Measurements from ENCODE around the gene MATK. TPM values are rescaled to one million over a fixed set of nuclear protein-coding genes. Genes with fewer than 3 reads are reported as not detected.

Gene MATK
- total RNA-seq, 3 donors from 2014 or later: 1.8 to 5.6 (median 5.2) TPM

- H3K4me3 ChIP-seq: no peak overlapping the region
- no peaks in the 10 kb centered on the region for H3K9me3 ChIP-seq
- H3K27ac ChIP-seq: no peak overlapping the region
- TF ChIP-seq CTCF (IDR thresholded peaks at IDR 0.05) (no peak), POLR2AphosphoS5 (IDR thresholded peaks at IDR 0.05) (no peak), POLR2A (IDR thresholded peaks at IDR 0.05) (no peak)
- no peaks in the 10 kb centered on the region for H3K36me3 ChIP-seq
- no peak for DNase-seq (ENCODE audit: low spot score in 2 of 2)
- intact Hi-C loops (cut with DNase I; ENCODE audit: low total_unique reads): no loop called here
- H3K4me1 ChIP-seq: no peaks in the 10 kb centered on the region
- H3K27me3 ChIP-seq: peaks cover 0 to 26% of the 10 kb centered on the region in 2 donors
Observed at GRCh38 chr19:3788996-3789778, 3.0 kb upstream of the MATK start.

GRCh38 chr19:3785451-3785937 is 687 bp downstream of the MATK start:
- H3K27ac ChIP-seq: no peak overlapping the region
- peak overlapping the region; percentile 10 to 60 (median 41) for H3K4me3 ChIP-seq
- no peaks in the 10 kb centered on the region for H3K4me1 ChIP-seq
- TF ChIP-seq POLR2AphosphoS5 (IDR thresholded peaks at IDR 0.05) (no peak), CTCF (IDR thresholded peaks at IDR 0.05) (no peak), POLR2A (IDR thresholded peaks at IDR 0.05) (no peak)
- no peak for DNase-seq (ENCODE audit: low spot score in 2 of 2)
- H3K9me3 ChIP-seq: peaks cover 24 to 26% of the 10 kb centered on the region in 2 donors
- peaks cover 0 to 44% of the 10 kb centered on the region in 2 donors for H3K27me3 ChIP-seq
- intact Hi-C loops (cut with DNase I; ENCODE audit: low total_unique reads): no loop called here
- H3K36me3 ChIP-seq: no peaks in the 10 kb centered on the region

DNA sequence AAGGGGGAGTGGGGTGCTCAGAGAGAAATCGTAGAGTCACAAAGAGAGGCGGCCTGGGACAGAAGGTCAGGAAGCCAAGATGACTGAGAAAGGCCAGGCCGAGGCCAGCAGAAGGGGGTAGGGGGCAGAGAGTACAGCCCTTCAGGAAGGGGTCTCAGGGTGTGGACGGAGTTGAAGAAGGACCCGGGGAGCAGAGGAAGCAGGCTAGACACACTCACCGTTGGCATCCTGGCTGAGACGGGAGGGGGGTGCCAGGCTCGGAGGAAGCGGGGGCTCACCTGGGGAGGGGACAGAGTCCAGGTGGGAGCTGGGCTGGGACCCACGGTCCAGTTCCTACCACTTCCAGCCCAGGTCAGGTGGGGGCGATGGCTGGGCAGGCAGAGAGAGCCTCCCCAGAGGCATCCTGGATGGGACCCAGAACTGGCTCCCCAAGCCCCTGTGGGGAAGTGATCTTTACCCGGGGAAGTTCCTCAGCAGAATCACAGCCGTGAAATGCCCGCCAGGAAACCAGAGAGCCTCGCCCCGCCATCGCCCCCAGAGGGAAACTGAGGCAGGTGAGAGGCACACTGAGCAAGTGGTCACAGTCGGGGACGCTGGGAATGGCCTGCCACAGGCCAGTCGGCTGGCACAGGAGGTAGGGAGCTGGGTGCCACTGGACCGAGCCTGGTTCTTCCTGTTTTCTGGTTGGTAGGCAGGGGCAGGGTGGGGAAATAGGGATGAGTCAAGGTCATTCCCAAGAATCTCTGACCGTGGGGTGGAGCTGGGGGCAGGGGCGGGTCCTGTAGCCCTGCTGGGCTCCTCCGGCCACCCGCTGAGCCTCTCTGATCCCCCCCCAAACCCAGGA is 1.4 kb downstream of the MATK start:
- TF ChIP-seq CTCF (IDR thresholded peaks at IDR 0.05): no peak
- no peak for TF ChIP-seq POLR2A (IDR thresholded peaks at IDR 0.05)
- no peak for TF ChIP-seq POLR2AphosphoS5 (IDR thresholded peaks at IDR 0.05)
- Histone ChIP-seq H3K27me3 (peaks cover 0 to 44% of the 10 kb centered on the region in 2 donors), H3K4me3 (peak overlapping the region in 2 of 3 donors; percentile 41 to 60)

DNA sequence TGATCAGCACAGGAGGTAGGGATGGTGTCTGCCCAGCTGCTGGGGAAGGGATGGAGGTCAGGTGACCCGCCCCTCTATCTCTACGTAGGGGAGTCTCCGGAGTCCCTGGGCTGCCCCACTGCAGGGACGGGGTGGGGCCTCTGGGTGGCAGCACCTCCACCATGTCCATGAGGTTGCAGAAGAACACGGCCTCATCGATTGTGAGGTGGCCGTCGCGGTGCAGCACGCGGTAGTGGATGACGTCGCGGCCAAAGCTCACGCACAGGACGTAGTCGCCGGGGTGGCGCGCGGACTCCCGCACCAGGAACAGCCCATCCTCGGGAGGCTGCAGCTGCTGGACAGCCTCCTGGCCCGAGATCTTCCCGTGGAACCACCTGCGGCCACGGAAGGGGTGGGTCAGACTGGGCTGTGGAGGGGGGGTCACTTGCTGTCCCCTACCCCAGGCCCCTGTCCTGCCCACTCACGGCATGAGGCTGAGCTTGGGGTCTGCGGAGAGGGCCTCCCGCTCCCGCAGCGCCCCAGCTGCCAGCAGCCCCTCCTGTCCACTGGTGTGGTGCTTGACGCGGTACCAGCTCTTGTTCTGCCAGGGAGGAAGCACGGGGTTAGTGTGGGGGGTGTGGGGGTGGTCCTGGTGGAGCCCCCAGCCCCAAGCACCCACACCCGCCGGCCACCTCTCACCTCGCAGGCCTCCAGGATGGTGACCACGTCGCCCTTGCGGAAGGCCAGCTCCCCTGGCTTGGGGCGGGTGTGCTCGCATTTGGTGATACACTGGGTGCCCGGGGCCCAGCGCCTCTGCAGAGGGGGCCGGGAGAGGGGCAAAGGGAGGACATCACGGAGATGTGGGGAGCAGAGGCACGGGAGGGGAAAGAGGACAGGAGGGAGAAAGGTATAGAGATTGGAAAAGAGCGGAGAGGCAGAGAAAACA is 2.3 kb downstream of the MATK start:
- DNase-seq (ENCODE audit: low spot score in 2 of 2): no peak
- H3K36me3 ChIP-seq: no peaks in the 10 kb centered on the region
- H3K27ac ChIP-seq: no peak overlapping the region
- H3K4me3 ChIP-seq: no peak overlapping the region
- TF ChIP-seq CTCF (IDR thresholded peaks at IDR 0.05): no peak
- no peak for TF ChIP-seq POLR2AphosphoS5 (IDR thresholded peaks at IDR 0.05)
- intact Hi-C loops (cut with DNase I; ENCODE audit: low total_unique reads): no loop called here
- peaks cover 24 to 26% of the 10 kb centered on the region in 2 donors for H3K9me3 ChIP-seq
- no peaks in the 10 kb centered on the region for H3K4me1 ChIP-seq
- peaks cover 0 to 50% of the 10 kb centered on the region in 2 donors for H3K27me3 ChIP-seq

More for the DNA sequence above, 1.4 kb downstream of the MATK start:
- peaks cover 24 to 26% of the 10 kb centered on the region in 2 donors for H3K9me3 ChIP-seq
- intact Hi-C loops (cut with DNase I; ENCODE audit: low total_unique reads): no loop called here
- H3K27ac ChIP-seq: no peak overlapping the region
- DNase-seq (ENCODE audit: low spot score in 2 of 2): no peak
- H3K4me1 ChIP-seq: no peaks in the 10 kb centered on the region
- H3K36me3 ChIP-seq: no peaks in the 10 kb centered on the region
